Measurements from ENCODE around the gene KRAS. TPM values are rescaled to one million over a fixed set of nuclear protein-coding genes. Genes with fewer than 3 reads are reported as not detected.

The KRAS gene
- total RNA-seq, 1 experiment from 2014 or later = 8.9 TPM

DNA sequence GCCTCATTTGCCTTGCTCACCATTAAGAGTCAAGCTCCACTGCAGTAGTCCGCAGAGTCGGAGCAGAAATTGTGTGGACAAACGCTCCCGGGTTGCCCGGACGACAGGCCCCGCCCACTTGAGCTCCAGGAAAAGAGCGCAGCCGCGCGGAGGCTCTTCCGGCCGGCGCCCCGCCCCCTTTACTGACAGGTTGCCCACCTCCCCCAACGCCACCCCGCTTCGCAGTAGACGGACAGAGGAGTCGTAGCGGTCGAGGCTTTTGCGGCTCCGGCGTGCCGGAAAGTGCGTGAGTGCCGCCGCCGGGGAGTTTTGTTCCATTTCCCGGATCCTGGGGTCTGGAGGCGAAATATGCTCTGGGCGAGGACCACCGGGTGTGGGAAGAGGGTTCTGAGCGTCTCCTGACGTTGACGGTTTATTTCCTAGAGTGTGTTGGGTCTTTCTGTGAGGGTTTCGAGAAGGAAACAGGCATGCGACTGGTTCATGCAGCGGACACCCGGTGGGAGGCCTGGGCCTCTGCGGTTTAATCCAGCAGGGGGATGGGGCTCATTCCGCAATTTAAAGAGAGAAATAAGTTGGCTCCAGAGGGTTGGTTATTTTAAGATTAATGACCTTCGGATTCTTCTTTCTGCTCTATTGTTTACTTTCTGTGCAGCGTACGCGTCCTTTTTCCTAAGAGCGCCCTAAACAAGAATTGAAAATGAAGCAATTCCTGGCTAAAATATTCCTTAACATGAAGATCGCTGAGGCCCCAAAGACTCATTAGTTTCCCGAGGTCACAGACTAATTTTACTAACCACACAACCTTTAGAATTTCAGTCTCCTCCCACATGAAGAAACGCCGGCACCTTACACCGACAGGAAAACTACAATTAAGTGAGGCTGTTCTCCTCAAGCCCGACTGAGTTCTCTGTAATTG is 55.4 kb downstream of the KRAS start, which contains the start of the genes DNAI7 and ETFRF1:
TSS of gene DNAI7 (minus strand) at position 105 of the 916 bp plus-strand sequence. CDS start at position 23, 82 bp downstream.
TSS of gene ETFRF1 (plus strand) at position 182 of the 916 bp plus-strand sequence. CDS start 8,720 bp downstream, outside the sequence.
- DNase-seq (ENCODE audit: low read depth) = peak; percentile 89

GRCh38 chr12:25194722-25195055 is 56.0 kb downstream of the KRAS start:
- no peak for DNase-seq (ENCODE audit: low read depth)

GRCh38 chr12:25194214-25194613 is 56.5 kb downstream of the KRAS start:
- peak; percentile 11 for DNase-seq (ENCODE audit: low read depth)

- DNase-seq (ENCODE audit: low read depth) = no peak
Measured at GRCh38 chr12:25190793-25191192, 59.9 kb downstream of the KRAS start.

DNA sequence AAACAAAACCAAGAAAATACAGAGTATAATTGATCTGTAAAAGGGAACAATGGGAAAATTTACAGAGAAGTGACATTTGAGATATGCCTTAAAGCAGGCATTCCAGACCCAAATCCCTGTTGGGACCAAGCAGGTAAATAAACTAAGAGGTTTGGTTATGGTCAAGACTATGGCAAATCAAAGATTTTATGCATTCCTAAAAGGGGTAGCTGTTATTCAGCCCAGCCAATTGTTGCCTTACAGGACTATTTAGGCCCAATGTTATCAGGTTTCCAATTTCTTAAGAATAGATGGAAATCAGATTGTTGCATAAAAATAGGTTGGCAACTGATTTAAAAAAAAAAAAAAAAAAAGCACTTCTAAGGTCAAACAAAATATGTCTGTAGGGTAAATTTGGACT is 61.1 kb downstream of the KRAS start:
- DNase-seq (ENCODE audit: low read depth) = peak; percentile 8

- DNase-seq (ENCODE audit: low read depth) = peak; percentile 92
Measured at GRCh38 chr12:25187781-25188180, 62.9 kb downstream of the KRAS start.

DNA sequence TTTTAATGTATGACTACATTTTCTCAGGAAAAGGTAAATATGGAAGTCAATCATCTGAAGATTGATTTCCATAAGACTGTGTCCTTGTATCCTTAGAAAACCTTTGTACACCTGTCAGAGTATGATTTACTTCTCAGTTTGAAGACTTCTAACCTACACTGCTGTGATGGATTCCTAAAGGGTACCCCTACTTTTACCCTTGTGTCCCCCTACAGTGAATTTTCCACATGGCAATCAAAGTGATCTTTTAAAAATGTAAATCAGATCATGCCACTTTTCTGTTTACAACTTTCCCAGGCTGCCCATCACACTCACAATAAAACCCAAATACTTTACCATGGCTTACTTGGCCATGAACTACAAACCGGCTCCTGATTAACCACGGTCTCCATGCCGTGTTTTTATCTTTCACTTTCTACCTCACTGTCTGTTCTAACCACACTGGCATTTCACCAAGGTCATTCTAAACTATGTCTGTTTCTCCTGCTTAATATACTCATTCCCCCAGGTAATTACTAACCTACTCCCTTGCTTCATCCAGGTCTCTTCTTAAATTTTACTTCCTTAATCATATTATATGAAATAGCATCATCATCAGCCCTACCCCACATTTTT is 63.8 kb downstream of the KRAS start:
- peak; percentile 65 for DNase-seq (ENCODE audit: low read depth)

GRCh38 chr12:25186038-25186787 is 64.5 kb downstream of the KRAS start:
- DNase-seq (ENCODE audit: low read depth) = no peak

DNA sequence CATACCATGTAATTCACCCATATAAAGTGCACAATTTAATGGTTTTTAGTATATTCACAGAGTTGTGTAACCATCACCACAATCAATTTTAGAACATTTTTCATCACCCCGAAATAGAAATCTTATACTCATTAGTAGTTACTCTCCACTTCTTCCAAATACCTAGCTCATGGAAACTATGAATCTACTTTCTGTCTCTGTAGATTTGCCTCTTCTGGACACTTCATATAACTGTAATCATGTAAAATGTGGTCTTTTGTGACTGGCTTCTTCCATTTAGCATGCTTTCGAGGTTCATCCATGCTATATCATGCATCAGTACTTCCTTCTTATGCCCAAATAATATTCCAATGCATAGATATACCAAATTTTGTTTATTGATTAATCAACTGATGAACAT is 66.6 kb downstream of the KRAS start:
- no peak for DNase-seq (ENCODE audit: low read depth)

- no peak for DNase-seq (ENCODE audit: low read depth)
Measured at GRCh38 chr12:25182765-25183164, 68.0 kb downstream of the KRAS start.

DNA sequence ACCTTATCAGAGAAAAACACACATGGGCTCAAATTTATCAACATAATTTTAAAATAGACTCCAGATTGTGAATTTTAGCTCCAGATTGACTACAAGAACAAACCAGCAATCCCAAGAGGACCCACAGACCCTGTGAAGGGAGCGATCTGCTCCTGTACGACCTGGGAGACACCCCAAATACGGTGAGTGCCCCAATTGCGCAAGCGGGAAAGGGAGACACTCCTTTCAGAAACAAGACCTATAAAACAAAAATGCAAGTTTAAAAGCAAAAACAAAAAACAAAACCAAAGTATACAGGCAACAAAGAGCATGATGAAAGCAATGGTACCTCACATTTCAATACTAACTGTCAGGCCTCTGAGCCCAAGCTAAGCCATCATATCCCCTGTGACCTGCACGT is 87.9 kb downstream of the KRAS start:
- DNase-seq (ENCODE audit: low read depth) = no peak

DNA sequence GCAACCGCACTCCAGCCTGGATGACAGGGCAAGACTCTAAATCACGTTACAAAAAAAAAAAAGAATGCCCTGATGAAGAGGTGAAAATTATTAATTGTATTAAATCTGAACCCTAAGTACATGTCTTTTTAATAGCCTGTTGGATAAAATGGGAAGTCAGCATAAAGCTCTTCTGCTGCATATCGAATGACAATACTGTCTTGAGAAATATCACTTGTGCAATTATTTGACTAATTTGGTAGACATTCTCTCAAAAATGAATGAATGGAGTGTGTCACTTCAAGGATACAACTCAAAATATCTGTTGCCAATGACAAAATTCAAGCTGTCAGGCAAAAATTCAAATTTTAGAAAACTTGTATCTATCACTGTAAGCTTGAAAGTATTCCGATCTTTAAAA is 94.7 kb downstream of the KRAS start:
- DNase-seq (ENCODE audit: low read depth) = no peak

DNA sequence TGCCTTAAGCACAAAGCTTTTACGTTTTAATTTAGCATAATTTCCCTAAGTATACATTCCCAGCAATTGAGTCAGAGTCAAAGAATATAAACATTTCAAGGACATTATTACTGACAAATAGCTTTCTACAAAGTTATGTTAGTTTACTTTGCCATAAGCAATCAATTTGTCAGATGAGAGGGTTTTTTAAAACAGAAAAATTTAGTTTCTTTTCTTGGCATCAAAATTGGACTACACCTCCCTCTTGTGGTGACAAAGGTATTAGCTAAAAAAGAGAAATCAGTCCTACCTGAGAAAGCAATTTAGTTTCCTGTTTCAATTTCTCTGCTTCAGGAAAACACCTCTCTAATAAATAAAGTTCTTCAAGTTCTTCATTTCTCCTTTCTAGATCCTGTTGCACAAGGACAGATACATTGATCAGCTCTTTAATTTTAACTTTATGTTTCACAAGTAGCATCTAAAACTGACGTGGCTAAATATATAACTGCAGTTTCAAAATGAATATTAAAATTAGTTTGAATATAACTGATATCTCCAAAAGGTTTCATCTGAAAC is 95.6 kb downstream of the KRAS start:
- DNase-seq (ENCODE audit: low read depth) = peak; percentile 24

Other genes with a start within 250 kb of the KRAS start
- gene DNAI7, start 55.8 kb downstream of the KRAS start, total RNA-seq (2014; rRNA removed; shearing (Covaris generic)) = 0.12 TPM in 1 of 2 replicates, not detected in the other
- gene ETFRF1, start 55.7 kb downstream of the KRAS start, total RNA-seq (2014; rRNA removed; shearing (Covaris generic)) = 25.8 and 33.6 TPM in 2 replicates